H1 (cell line): ENCODE measurements around the gene TDRKH. TPM values are rescaled to one million over a fixed set of nuclear protein-coding genes. Genes with fewer than 3 reads are reported as not detected.

Source experiments
- CHD7 ChIP-seq: fragments of 300-600 bp; sonication (generic); IDR thresholded peaks from 2 replicates; pipeline ENCODE4 v1.7.1; 2012; ENCODE audit warnings: low read length, moderate library complexity, mild to moderate bottlenecking, inconsistent platforms; ENCODE audit not compliant: insufficient replicate concordance
- polyA plus RNA-seq, 7 experiments: library from polyadenylated mRNA; depleted of rRNA in 3 of 7; stranded (reverse) in 5 of 7; unstranded in 2 of 7; fragments of >200 nt in 5 of 7; fragments of 200-250 nt in 2 of 7; gene quantifications; 1 replicate in 5 of 7; 2 replicates in 1 of 7; 4 replicates in 1 of 7; pipeline versions ENCODE4 v1.2.1 to v1.2.3, GENCODE V29; 2011 to 2013; ENCODE audit warnings: missing spikeins in 2 of 7, mixed read lengths in 2 of 7
- total RNA-seq: library from RNA; stranded (reverse); fragmentation: NEBNext Ultra II Directional; extraction: Animal tissue kit (Norgen Biotek cat#: 25700); gene quantifications from 2 replicates; pipeline ENCODE4 v1.2.1, GENCODE V29; 2021

The TDRKH gene
- total and polyA plus RNA-seq, 2 of the 8 experiments (the other 6 are each of a cell fraction or from before 2014, with no cell fraction given): 9.9 to 26.1 TPM

GRCh38 chr1:151759241-151759640, 31.1 kb downstream of the TDRKH start (continued):
- TF ChIP-seq CHD7: no peak
